Thoracic aorta (tissue), 2 donors: ENCODE data around the gene CYB5R3. TPM values are rescaled to one million over a fixed set of nuclear protein-coding genes. Genes with fewer than 3 reads are reported as not detected.
"Not testable (repeated sequence)": the region's sequence is repeated elsewhere in the genome, so short reads cannot be mapped to it uniquely, and the experiment has no call there.

Source experiments
- ATAC-seq: fragments of 150-250 bp; one replicate; pipeline ENCODE4 v1.8.0; 2017; ENCODE audit warnings: low read depth; ENCODE audit not compliant: insufficient number of reproducible peaks, low FRiP score
- DNase-seq: peaks from one replicate; pipeline ENCODE4 v3.0.0-alpha.2; 2020; ENCODE audit warnings: low spot score
- H3K27ac ChIP-seq, 2 donors: fragments of 200-600 bp; sonication (generic); 1 replicate in 1 of 2; 2 replicates in 1 of 2; pipeline ENCODE4 v1.5.1; 2016; ENCODE audit warnings: mild to moderate bottlenecking in 2 of 2, moderate library complexity in 2 of 2
- H3K27me3 ChIP-seq: fragments of 200-600 bp; sonication (generic); replicated peaks from 2 replicates; pipeline ENCODE4 v1.6.0; 2016; ENCODE audit warnings: mild to moderate bottlenecking; ENCODE audit not compliant: insufficient read depth
- H3K36me3 ChIP-seq: fragments of 200-600 bp; sonication (generic); one replicate; pipeline ENCODE4 v1.5.1; 2016
- H3K4me1 ChIP-seq, 2 donors: fragments of 200-600 bp; sonication (generic); 1 replicate in 1 of 2; 2 replicates in 1 of 2; pipeline versions ENCODE4 v1.5.1 to v1.6.0; 2016; ENCODE audit warnings: low read depth in 2 of 2, mild to moderate bottlenecking in 1 of 2; ENCODE audit not compliant: control insufficient read depth in 1 of 2
- H3K4me3 ChIP-seq: fragments of 200-600 bp; sonication (generic); 2 replicates; pipeline ENCODE4 v1.5.1; 2016; ENCODE audit warnings: mild to moderate bottlenecking
- H3K9me3 ChIP-seq: fragments of 200-600 bp; sonication (generic); 2 replicates; pipeline ENCODE4 v1.5.1; 2016
- total RNA-seq, 2 donors: library from RNA; depleted of rRNA; stranded (reverse); fragments of >200 nt; gene quantifications; one replicate each; pipeline versions ENCODE4 v1.1.0 to v1.2.3, GENCODE V29; 2016

The CYB5R3 gene
- total RNA-seq, 2 donors from 2014 or later, result 209 to 606 TPM

DNA sequence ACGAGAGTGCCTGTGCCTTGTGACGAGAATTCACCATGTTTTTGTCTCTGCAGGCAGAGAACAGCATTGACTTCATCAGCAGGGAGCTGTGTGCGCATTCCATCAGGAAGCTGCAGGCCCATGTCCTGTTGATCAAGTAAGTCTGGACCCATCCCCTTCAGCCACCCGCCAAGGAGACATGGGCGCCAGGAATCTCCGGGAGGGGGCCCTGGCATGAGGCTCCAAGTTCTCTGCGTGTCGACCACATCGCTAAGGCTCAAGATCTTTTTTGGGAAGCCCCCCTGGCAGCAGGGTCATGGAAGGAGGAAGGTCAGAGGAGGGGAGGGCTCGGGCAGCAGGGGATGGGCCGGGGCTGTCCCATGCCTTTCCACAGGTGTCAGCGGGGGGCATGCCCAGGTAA lies 78.1 kb downstream of the CYB5R3 start:
- H3K36me3 ChIP-seq, result peaks cover 13% of the 10 kb centered on the region
- not testable (repeated sequence) for H3K4me1 ChIP-seq, H3K4me3 ChIP-seq, H3K9me3 ChIP-seq, ATAC-seq, H3K27ac ChIP-seq, H3K27me3 ChIP-seq, DNase-seq

DNA sequence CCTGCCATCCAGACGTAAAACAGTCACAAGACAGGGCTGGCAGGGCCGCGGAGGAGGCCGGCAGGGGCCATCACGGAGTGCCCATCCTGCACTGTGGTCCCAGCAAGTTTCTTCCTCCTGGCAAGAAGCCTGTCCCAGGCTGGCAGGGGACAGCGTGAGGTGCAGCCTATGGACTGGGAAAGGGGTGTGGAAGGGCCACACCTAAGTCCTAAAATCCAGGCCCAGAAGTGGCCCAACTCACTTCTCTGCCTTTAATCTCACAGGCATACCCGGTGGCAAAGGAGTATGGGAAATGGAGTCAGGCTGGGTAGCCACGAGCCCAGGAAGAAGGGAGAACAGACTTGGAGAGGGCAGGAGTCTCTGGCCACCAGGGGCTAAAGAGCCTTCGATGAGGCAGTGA lies 78.6 kb downstream of the CYB5R3 start:
- not testable (repeated sequence) for H3K27ac ChIP-seq, H3K27me3 ChIP-seq, ATAC-seq, H3K4me1 ChIP-seq, H3K4me3 ChIP-seq, DNase-seq, H3K9me3 ChIP-seq
- peaks cover 12% of the 10 kb centered on the region for H3K36me3 ChIP-seq

DNA sequence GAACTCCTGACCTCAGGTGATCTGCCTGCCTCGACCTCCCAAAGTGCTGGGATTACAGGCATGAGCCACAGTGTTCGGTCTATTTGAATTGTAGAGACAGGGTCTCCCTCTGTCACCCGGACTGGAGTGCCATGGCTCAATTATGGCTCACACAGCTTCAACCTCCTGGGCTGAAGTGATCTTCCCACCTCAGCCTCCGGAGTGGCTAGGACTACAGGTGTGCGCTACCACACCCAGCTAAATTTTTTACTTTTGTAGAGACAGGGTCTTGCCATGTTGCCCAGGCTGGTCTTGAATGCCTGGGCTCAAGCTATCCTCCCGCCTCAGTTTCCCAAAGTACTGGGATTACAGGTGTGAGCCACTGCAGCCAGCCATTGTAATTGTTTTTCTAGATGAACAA lies 81.2 kb downstream of the CYB5R3 start:
- H3K4me3 ChIP-seq, DNase-seq, H3K27me3 ChIP-seq, H3K27ac ChIP-seq, H3K4me1 ChIP-seq, H3K36me3 ChIP-seq, H3K9me3 ChIP-seq, ATAC-seq: not testable (repeated sequence)

Other genes with a start within 250 kb of the CYB5R3 start
- gene NFAM1, start 217.0 kb downstream of the CYB5R3 start, total RNA-seq, result 1 to 10 TPM; 4.1 to 4.4 TPM
- 10 to 100 TPM; 22.0 to 24.1 TPM for gene RRP7A, start 129.6 kb downstream of the CYB5R3 start, total RNA-seq
- 1 to 10 TPM in 1 of 2 donors, not detected in 1; 1.9 TPM for gene SERHL2, start 95.4 kb downstream of the CYB5R3 start, total RNA-seq
- 10 to 100 TPM; 38.2 to 38.7 TPM for gene POLDIP3, start 34.5 kb downstream of the CYB5R3 start, total RNA-seq
- gene ATP5MGL, start 8.8 kb downstream of the CYB5R3 start, total RNA-seq, result not detected
- 10 to 100 TPM; 68.4 to 77.3 TPM for gene A4GALT, start 71.5 kb upstream of the CYB5R3 start, total RNA-seq
- 10 to 100 TPM; 52.9 to 68.9 TPM for gene ARFGAP3, start 207.9 kb upstream of the CYB5R3 start, total RNA-seq